ENCODE measurements around the gene C1orf167. TPM values are rescaled to one million over a fixed set of nuclear protein-coding genes. Genes with fewer than 3 reads are reported as not detected.
A peak's percentile ranks its signal among the peaks of the same experiment; 100 is the strongest.

The C1orf167 gene
- total and polyA plus RNA-seq, 2 of the 8 experiments (the other 6 are each of a cell fraction or from before 2014, with no cell fraction given), result 0.70 to 1.3 TPM

DNA sequence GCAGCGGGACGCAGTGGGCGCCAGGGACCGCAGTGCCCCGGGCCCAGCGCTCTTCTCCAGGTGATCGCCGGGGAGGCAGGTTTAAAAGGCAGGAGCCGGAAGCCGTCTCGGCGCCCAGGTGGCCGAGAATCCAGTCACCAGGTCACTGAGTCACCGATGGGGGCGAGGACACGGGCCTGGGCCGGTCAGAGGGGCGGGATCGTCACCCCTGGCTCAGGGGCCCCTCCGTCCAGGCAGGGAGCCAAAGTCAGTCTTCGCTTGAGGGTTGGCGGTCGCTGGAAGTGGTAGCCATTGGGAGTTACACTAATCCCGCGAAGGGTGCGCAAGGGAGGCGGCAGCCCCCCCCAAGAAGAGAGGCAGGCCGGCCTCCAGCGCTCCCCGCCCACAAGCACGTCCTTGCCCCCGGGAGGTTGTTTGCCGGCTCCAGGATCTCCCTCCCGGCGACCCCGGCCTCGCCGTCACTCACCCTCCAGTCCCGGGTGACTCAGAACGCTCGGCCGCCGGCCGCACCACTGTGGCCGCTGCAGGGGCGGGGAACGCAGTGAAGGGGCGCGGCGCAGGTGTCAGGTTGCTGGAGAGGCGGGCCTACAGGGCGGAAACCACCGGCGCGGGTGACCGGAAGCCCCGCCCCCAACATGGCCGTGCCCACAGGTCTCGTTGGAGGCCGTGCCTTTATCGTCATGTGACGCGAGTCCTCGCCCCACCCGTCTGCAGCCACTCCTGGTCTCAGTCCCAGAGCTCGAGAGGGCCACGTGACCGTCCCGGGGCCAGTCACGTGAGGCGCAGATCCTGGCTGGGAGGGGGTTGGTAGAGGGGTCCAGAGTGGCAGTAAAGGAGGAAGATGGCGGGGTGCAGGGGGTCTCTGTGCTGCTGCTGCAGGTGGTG, 43.7 kb downstream of the C1orf167 start, which contains the start of the genes CLCN6 and MTHFR (continued):
- TF ChIP-seq EZH2 (IDR thresholded peaks at IDR 0.05; ENCODE audit: low read depth, low read length, severe bottlenecking) (no peak), ZNF274 (IDR thresholded peaks at IDR 0.05; ENCODE audit: borderline replicate concordance, extremely low read depth, low read length) (no peak), BCL11A (IDR thresholded peaks at IDR 0.05; ENCODE audit: low read depth in 2 of 2, low read length in 2 of 2) (no peak), RXRA (IDR thresholded peaks at IDR 0.05; ENCODE audit: insufficient read depth, low read depth, low read length) (no peak), NANOG (IDR thresholded peaks at IDR 0.05; ENCODE audit: insufficient read depth, low read depth, low read length, poor library complexity, severe bottlenecking) (peak; percentile 40), SIX5 (IDR thresholded peaks at IDR 0.05; ENCODE audit: low read depth, low read length) (0 out of 2 replicates have a peak, but pooled peaks have one; percentile 13), JUND (IDR thresholded peaks at IDR 0.05; ENCODE audit: low read length) (peak; percentile 73), TBP (IDR thresholded peaks at IDR 0.05; ENCODE audit: low read depth, low read length) (peak; percentile 65; the same call in 1 of the 2 replicates), RAD21 (IDR thresholded peaks at IDR 0.05 in 1 of 2, conservative IDR thresholded peaks at IDR 0.05 in 1 of 2; ENCODE audit: low read depth in 2 of 2, low read length in 2 of 2) (no peak), CBX8 (IDR thresholded peaks at IDR 0.05; ENCODE audit: borderline replicate concordance, low read depth, low read length) (no peak), HDAC2 (IDR thresholded peaks at IDR 0.05; ENCODE audit: borderline replicate concordance in 1 of 2, low read depth in 2 of 2, low read length in 2 of 2) (peak in 1 of 2 experiments; percentile 78; a peak in 3 of 4 replicates), JUN (IDR thresholded peaks at IDR 0.05; ENCODE audit: low read depth, low read length) (no peak), SRF (IDR thresholded peaks at IDR 0.05; ENCODE audit: low read depth, low read length) (no peak; the same call in 1 of the 2 replicates), SP4 (IDR thresholded peaks at IDR 0.05; ENCODE audit: low read length) (peak; percentile 98), EGR1 (IDR thresholded peaks at IDR 0.05; ENCODE audit: borderline replicate concordance, low read depth, low read length) (no peak), POLR2A (IDR thresholded peaks at IDR 0.05; ENCODE audit: control extremely low read depth in 1 of 2, low read depth in 2 of 2, low read length in 2 of 2) (peak; percentile 20 to 67), TAF7 (optimal IDR thresholded peaks at IDR 0.05; ENCODE audit: borderline replicate concordance, low read depth, low read length) (peak; percentile 48), MAFK (IDR thresholded peaks at IDR 0.05; ENCODE audit: low read depth, low read length) (no peak), KDM1A (IDR thresholded peaks at IDR 0.05; ENCODE audit: borderline replicate concordance, low read length) (no peak), FOSL1 (IDR thresholded peaks at IDR 0.05; ENCODE audit: insufficient read depth, low read depth, low read length) (no peak), POU5F1 (IDR thresholded peaks at IDR 0.05; ENCODE audit: low read depth, low read length) (no peak), EP300 (IDR thresholded peaks at IDR 0.05; ENCODE audit: borderline replicate concordance in 1 of 2, low read depth in 2 of 2, low read length in 2 of 2) (peak in 1 of 2 experiments; percentile 86; a peak in 2 of 3 replicates), SIN3A (conservative IDR thresholded peaks at IDR 0.05 in 1 of 2, IDR thresholded peaks at IDR 0.05 in 1 of 2; ENCODE audit: low read depth in 1 of 2, low read length in 2 of 2) (peak; percentile 93 to 96)
